ENCODE results near the gene KLF9.

The KLF9 gene

GRCh38 chr9:70442328-70442848, 27.9 kb upstream of the KLF9 start:
- Histone ChIP-seq H3K4me1 (ENCODE audit: insufficient read depth, low read length) (no peaks in the 10 kb centered on the region), H3K9ac (ENCODE audit: low read depth, low read length) (no peak overlapping the region), H3K4me3 (ENCODE audit: low read length) (no peak overlapping the region), H3K9me3 (ENCODE audit: insufficient read depth, low read depth, low read length) (no peaks in the 10 kb centered on the region), H3K27ac (ENCODE audit: low read length) (no peak overlapping the region), H3K27me3 (ENCODE audit: insufficient read depth, low read length) (no peaks in the 10 kb centered on the region), H3K36me3 (ENCODE audit: insufficient read depth, low read depth, low read length) (no peaks in the 10 kb centered on the region)

- H3K27me3 ChIP-seq (ENCODE audit: insufficient read depth, low read length), result no peaks in the 10 kb centered on the region
These were observed 27.2 kb upstream of the KLF9 start for GRCh38 chr9:70441622-70442021.

GRCh38 chr9:70439991-70440706, 25.7 kb upstream of the KLF9 start:
- no peak overlapping the region for H3K9ac ChIP-seq (ENCODE audit: low read depth, low read length)
- no peaks in the 10 kb centered on the region for H3K36me3 ChIP-seq (ENCODE audit: insufficient read depth, low read depth, low read length)
- H3K4me3 ChIP-seq (ENCODE audit: low read length), result no peak overlapping the region
- H3K27me3 ChIP-seq (ENCODE audit: insufficient read depth, low read length), result no peaks in the 10 kb centered on the region
- H3K4me1 ChIP-seq (ENCODE audit: insufficient read depth, low read length), result no peaks in the 10 kb centered on the region
- H3K9me3 ChIP-seq (ENCODE audit: insufficient read depth, low read depth, low read length), result no peaks in the 10 kb centered on the region
- H3K27ac ChIP-seq (ENCODE audit: low read length), result no peak overlapping the region

More at GRCh38 chr9:70441622-70442021, 27.2 kb upstream of the KLF9 start:
- no peak overlapping the region for H3K9ac ChIP-seq (ENCODE audit: low read depth, low read length)
- H3K36me3 ChIP-seq (ENCODE audit: insufficient read depth, low read depth, low read length), result no peaks in the 10 kb centered on the region
- no peak overlapping the region for H3K4me3 ChIP-seq (ENCODE audit: low read length)
- H3K4me1 ChIP-seq (ENCODE audit: insufficient read depth, low read length), result no peaks in the 10 kb centered on the region
- no peak overlapping the region for H3K27ac ChIP-seq (ENCODE audit: low read length)
- H3K9me3 ChIP-seq (ENCODE audit: insufficient read depth, low read depth, low read length), result no peaks in the 10 kb centered on the region

- no peaks in the 10 kb centered on the region for H3K36me3 ChIP-seq (ENCODE audit: insufficient read depth, low read depth, low read length)
- H3K9ac ChIP-seq (ENCODE audit: low read depth, low read length), result no peak overlapping the region
- no peak overlapping the region for H3K27ac ChIP-seq (ENCODE audit: low read length)
These were observed 24.0 kb upstream of the KLF9 start for GRCh38 chr9:70438341-70438928.

GRCh38 chr9:70435948-70436347, 21.5 kb upstream of the KLF9 start:
- no peaks in the 10 kb centered on the region for H3K9me3 ChIP-seq (ENCODE audit: insufficient read depth, low read depth, low read length)
- no peaks in the 10 kb centered on the region for H3K27me3 ChIP-seq (ENCODE audit: insufficient read depth, low read length)
- no peak overlapping the region for H3K4me3 ChIP-seq (ENCODE audit: low read length)
- H3K4me1 ChIP-seq (ENCODE audit: insufficient read depth, low read length), result no peaks in the 10 kb centered on the region
- no peaks in the 10 kb centered on the region for H3K36me3 ChIP-seq (ENCODE audit: insufficient read depth, low read depth, low read length)
- H3K27ac ChIP-seq (ENCODE audit: low read length), result no peak overlapping the region
- no peak overlapping the region for H3K9ac ChIP-seq (ENCODE audit: low read depth, low read length)

More at GRCh38 chr9:70438341-70438928, 24.0 kb upstream of the KLF9 start:
- Histone ChIP-seq H3K9me3 (ENCODE audit: insufficient read depth, low read depth, low read length) (no peaks in the 10 kb centered on the region), H3K27me3 (ENCODE audit: insufficient read depth, low read length) (no peaks in the 10 kb centered on the region), H3K4me1 (ENCODE audit: insufficient read depth, low read length) (no peaks in the 10 kb centered on the region), H3K4me3 (ENCODE audit: low read length) (no peak overlapping the region)

- H3K4me3 ChIP-seq (ENCODE audit: low read length), result no peak overlapping the region
- H3K4me1 ChIP-seq (ENCODE audit: insufficient read depth, low read length), result no peaks in the 10 kb centered on the region
- H3K27me3 ChIP-seq (ENCODE audit: insufficient read depth, low read length), result no peaks in the 10 kb centered on the region; the same call in 1 of the 2 replicates
- H3K9me3 ChIP-seq (ENCODE audit: insufficient read depth, low read depth, low read length), result no peaks in the 10 kb centered on the region
- no peak overlapping the region for H3K9ac ChIP-seq (ENCODE audit: low read depth, low read length)
- no peaks in the 10 kb centered on the region for H3K36me3 ChIP-seq (ENCODE audit: insufficient read depth, low read depth, low read length)
- no peak overlapping the region for H3K27ac ChIP-seq (ENCODE audit: low read length)
These were observed 15.4 kb upstream of the KLF9 start for GRCh38 chr9:70429899-70430298.

GRCh38 chr9:70428781-70429180, 14.3 kb upstream of the KLF9 start:
- Histone ChIP-seq H3K4me3 (ENCODE audit: low read length) (no peak overlapping the region), H3K9me3 (ENCODE audit: insufficient read depth, low read depth, low read length) (no peaks in the 10 kb centered on the region), H3K27ac (ENCODE audit: low read length) (no peak overlapping the region), H3K4me1 (ENCODE audit: insufficient read depth, low read length) (no peaks in the 10 kb centered on the region), H3K36me3 (ENCODE audit: insufficient read depth, low read depth, low read length) (no peaks in the 10 kb centered on the region), H3K9ac (ENCODE audit: low read depth, low read length) (no peak overlapping the region), H3K27me3 (ENCODE audit: insufficient read depth, low read length) (no peaks in the 10 kb centered on the region; the same call in 1 of the 2 replicates)

- H3K27me3 ChIP-seq (ENCODE audit: insufficient read depth, low read length), result peaks cover 6% of the 10 kb centered on the region
- H3K4me3 ChIP-seq (ENCODE audit: low read length), result no peak overlapping the region
- no peaks in the 10 kb centered on the region for H3K4me1 ChIP-seq (ENCODE audit: insufficient read depth, low read length)
- H3K36me3 ChIP-seq (ENCODE audit: insufficient read depth, low read depth, low read length), result no peaks in the 10 kb centered on the region
- no peaks in the 10 kb centered on the region for H3K9me3 ChIP-seq (ENCODE audit: insufficient read depth, low read depth, low read length)
- H3K9ac ChIP-seq (ENCODE audit: low read depth, low read length), result no peak overlapping the region
- H3K27ac ChIP-seq (ENCODE audit: low read length), result no peak overlapping the region
These were observed 12.9 kb upstream of the KLF9 start for GRCh38 chr9:70427161-70427945.

- Histone ChIP-seq H3K27me3 (ENCODE audit: insufficient read depth, low read length) (peaks cover 21% of the 10 kb centered on the region), H3K27ac (ENCODE audit: low read length) (no peak overlapping the region), H3K4me1 (ENCODE audit: insufficient read depth, low read length) (peaks cover 4% of the 10 kb centered on the region; the same call in 1 of the 2 replicates), H3K4me3 (ENCODE audit: low read length) (no peak overlapping the region), H3K9ac (ENCODE audit: low read depth, low read length) (no peak overlapping the region), H3K36me3 (ENCODE audit: insufficient read depth, low read depth, low read length) (no peaks in the 10 kb centered on the region), H3K9me3 (ENCODE audit: insufficient read depth, low read depth, low read length) (no peaks in the 10 kb centered on the region)
These were observed 10.7 kb upstream of the KLF9 start for GRCh38 chr9:70425192-70425591.

GRCh38 chr9:70422371-70423043, 8.1 kb upstream of the KLF9 start:
- no peaks in the 10 kb centered on the region for H3K36me3 ChIP-seq (ENCODE audit: insufficient read depth, low read depth, low read length)
- H3K27ac ChIP-seq (ENCODE audit: low read length), result no peak overlapping the region
- H3K9ac ChIP-seq (ENCODE audit: low read depth, low read length), result no peak overlapping the region
- peaks cover 22% of the 10 kb centered on the region for H3K27me3 ChIP-seq (ENCODE audit: insufficient read depth, low read length)
- H3K9me3 ChIP-seq (ENCODE audit: insufficient read depth, low read depth, low read length), result no peaks in the 10 kb centered on the region
- H3K4me1 ChIP-seq (ENCODE audit: insufficient read depth, low read length), result peaks cover 4% of the 10 kb centered on the region; the same call in 1 of the 2 replicates
- H3K4me3 ChIP-seq (ENCODE audit: low read length), result no peak overlapping the region

All from iPS-20b (cell line).